ENCODE results near the gene PROCR.
"Not testable (repeated sequence)": the region's sequence is repeated elsewhere in the genome, so short reads cannot be mapped to it uniquely, and the experiment has no call there.

Gene PROCR

GRCh38 chr20:35193031-35193791, 21.3 kb downstream of the PROCR start:
- not testable (repeated sequence) for DNase-seq

GRCh38 chr20:35196313-35196712, 24.4 kb downstream of the PROCR start:
- peak; percentile 25 for DNase-seq

DNA sequence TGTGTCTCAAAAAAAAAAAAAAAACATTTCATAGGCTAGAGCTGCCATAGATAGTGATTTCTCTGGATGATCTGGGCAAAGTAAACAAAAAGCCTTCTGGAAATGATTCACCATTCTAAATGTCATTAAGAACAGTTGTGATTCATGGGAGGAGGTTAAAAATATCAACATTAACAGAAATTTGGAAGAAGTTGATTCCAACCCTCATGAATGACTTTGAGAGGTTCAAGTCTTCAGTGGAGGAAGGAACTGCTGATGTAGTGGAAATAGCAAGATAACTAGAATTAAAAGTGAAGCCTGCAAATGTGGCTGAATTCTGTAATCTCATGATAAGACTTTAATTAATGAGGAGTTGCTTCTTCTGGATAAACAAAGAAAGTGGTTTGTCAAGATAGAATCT, 27.9 kb downstream of the PROCR start:
- DNase-seq: no peak

DNA sequence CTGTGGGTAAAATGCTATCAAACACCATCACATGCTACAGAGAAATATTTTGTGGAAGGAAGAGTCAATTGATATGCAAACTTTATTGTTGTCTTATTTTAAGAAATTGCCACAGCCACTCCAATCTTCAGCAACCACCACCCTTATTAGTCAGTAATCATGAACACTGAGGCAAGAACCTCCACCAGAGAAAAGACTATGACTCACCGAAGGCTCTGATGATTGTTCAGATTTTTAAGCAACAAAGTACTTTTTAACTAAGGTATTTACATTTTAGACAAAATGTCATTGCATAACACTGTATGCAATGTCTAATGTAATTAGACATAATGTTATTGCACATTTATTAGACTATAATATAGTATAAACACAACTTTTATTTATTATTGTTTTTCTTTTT, 28.4 kb downstream of the PROCR start:
- no peak for DNase-seq

DNA sequence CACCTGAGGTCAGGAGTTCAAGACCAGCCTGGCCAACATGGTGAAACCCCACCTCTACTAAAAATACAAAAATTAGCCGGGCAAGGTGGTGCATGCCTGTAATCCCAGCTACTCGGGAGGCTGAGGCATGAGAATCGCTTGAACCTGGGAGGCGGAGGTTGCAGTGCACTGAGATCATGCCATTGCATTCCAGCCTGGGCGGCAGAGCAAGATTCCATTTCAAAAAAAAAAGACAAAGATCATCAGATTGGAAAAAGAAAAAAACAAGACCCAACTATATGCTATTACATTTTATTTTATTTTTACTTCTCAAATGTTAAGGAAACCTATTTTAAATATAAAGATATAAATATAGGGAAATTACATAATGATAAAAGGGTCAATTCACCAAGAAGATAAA, 29.6 kb downstream of the PROCR start:
- not testable (repeated sequence) for DNase-seq

- DNase-seq: no peak
Measured at GRCh38 chr20:35206802-35207201, 34.9 kb downstream of the PROCR start.

GRCh38 chr20:35207950-35208611, 36.2 kb downstream of the PROCR start:
- DNase-seq: peak; percentile 92

DNA sequence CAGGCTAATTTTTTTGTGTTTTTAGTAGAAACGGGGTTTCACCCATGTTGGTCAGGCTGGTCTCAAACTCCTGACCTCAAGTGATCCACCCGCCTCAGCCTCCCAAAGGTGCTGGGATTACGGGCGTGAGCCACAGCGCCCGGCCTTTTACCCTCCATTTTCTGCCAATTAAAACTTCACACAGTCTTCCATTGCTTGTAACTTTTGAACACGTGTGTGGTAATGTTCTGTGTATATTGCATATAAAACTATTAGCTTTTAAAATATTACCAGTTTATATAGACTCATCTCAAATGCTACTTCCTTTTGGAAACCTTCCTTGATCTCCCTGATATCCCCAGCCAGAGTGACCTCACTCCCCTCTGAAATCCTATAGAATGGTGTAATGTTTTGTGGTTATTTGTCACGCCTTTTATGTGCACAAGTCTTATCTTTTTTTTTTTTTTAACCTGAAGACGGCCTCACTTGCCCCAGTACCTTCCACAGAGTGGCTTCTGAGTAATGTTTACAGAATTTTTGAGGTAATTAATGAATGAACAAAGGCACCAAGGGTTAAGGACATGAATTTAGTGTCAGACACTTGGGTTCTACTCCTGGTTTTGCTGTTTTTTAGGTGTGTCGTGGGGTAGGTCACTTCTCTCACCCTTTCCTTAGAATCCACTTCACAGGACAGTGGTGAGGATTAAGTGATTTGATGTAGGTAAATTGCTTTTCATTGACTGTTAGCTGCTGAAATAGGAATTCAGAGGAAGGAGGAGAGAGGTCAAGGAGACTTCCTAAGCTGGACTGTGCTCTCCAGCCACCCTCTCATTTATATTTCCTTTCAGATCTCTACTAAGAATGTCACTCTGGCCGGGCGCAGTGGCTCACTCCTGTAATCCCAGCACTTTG, 43.4 kb downstream of the PROCR start:
- peak; percentile 72 for DNase-seq

- DNase-seq: no peak
Measured at GRCh38 chr20:35216541-35216940, 44.7 kb downstream of the PROCR start.

GRCh38 chr20:35223941-35224340, 52.1 kb downstream of the PROCR start:
- no peak for DNase-seq

DNA sequence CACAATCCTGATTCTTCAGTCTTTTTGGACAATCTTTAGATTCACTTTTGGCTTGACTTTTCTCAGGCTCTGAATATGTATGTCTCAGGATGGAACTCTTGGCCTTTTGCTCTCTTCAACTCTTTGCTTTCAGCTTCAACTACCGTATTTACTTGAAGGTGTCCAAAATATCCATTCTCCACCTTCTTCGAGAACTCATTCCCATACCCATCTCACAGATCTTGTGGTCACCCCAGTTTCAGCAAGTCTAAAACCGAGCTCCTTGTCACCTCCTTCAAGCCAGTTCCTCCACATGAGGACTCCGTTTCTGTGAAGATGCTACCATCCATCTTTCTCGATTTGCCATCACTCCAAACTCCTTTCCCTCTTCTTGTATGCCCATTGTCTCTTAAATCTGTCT, 52.7 kb downstream of the PROCR start:
- DNase-seq: no peak

DNA sequence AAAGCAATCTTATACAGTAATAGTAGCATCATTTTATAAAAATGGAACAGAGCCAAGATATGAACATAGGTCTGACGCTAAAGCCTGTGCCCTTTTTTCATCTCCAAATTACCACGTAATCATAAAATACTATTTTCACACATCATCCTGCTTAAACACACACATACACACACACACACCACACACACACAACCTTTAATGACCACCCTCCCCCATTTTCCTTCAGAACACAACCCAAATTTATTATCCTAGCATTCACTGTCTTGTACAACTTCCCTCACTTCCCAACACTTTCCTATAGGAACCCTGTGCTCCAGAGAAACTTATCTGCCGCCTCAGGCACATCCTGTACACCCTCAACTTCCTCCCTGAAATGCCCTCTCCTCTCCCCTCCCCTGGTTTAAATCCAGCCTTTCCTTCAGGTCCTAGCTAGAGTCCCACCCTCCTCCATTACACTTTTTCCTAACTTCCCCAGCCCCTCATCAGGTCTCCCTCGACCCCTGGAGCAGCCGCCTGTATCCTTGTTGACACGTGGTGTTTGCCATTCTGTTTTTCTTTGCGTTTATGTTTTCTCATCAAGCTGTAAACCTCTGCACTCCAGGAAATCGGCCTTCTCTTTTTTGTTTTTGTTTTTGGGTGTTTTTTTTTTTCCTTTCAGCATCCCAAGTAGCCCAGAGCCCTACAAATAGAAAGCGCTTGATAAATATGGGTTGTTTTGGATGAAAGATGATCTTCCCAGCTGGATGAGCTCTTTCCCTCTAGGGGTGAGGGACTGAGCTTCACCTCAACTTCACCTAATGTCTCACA, 53.6 kb downstream of the PROCR start:
- DNase-seq: no peak

DNA sequence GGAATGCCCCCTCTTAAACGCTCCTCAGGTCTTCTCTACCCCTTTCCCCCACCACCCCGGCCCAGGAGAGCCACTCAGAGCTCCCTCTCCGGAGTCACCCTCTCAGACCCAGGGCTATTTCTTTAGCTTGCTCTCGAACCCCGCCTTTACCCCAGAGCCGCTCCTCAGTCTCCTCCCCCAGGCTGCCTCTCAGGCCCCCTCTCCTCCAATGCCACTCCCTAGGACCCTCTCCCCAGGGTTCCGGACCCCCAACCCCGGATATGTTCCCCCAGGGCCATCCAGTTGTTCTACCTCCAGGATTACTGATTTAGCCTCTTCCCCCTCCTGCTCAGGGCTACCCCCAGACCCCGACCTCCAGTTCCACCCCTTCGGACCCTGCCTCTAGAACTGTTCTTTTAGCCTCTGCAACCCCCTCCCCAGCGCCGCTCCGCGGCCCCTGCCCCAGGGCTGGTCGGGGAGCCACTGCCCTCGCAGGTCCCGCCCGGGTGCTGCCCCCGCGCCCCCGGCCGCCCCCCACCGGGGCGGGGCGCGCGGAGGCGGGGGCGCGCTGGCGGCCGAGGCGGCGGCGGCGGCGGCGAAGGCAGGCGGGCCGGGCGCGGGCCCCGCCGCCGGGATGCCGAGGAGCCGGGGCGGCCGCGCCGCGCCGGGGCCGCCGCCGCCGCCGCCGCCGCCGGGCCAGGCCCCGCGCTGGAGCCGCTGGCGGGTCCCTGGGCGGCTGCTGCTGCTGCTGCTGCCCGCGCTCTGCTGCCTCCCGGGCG, 54.4 kb downstream of the PROCR start, which contains the start of gene MMP24:
Gene MMP24 (plus strand): TSS at position 565 of the 758 bp plus-strand sequence. CDS start 49 bp downstream, at position 614.
- no peak for DNase-seq

Data from OCI-M1 (cell line).